ENCODE results near the gene MGAT5.

MGAT5 gene

DNA sequence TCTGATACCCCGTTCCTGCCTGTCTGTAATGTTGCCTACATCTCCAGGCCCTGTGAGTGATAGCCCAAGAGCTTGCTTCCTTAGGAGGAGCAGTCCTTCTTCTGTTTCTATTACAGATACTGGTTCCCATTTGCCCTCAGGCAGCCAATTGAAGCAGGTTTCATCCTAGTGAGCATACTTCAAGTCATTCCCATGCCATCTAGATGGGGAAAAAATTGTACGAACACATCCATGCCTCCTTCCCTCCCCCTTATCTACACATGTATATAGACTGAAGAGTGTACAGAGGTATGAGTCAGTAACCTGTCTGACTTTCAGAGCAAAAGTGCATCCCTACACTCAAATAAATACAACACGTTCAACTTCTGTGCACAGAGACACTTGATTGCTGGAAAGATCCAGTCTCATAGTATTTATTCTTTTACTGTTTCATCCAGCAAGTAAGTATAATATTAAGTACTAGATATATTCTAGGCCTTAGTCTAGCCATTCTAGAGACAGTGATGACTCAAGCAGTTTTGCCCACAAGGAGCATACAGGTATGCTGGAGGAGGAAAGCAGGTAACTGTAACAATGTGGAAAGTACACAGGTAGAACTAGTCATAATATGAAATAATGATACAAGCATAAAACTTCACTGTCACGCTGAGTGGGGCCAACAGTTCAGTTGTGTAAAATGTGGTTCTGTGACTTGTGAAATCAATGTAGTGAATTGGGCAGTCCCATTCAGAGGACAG lies 153.4 kb downstream of the MGAT5 start:
- no peak for DNase-seq

GRCh38 chr2:134408386-134408785 lies 154.5 kb downstream of the MGAT5 start:
- no peak for DNase-seq

GRCh38 chr2:134408791-134409190 lies 154.9 kb downstream of the MGAT5 start:
- no peak for DNase-seq

- DNase-seq: no peak
These were observed 156.1 kb downstream of the MGAT5 start for GRCh38 chr2:134410006-134410405.

DNA sequence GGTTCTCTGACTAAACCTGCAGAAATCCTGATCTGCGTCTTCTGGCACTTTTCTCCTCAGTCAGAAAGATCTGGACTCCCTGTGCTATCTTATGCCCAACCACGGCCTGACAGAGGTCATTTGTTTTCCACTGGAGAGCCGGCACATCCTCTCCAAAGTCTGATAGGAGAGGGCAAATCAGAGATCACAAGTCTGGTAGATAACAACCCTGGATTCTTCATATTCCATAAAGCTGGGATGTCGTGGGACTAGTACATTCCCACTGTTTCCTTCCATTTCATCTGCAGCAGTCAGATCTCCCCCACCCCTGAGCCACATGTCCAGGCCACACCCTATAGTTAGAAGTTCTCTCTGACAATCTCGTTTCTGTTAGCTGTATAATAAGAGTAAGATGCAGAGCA lies 157.0 kb downstream of the MGAT5 start:
- no peak for DNase-seq

- DNase-seq: no peak
These were observed 157.5 kb downstream of the MGAT5 start for GRCh38 chr2:134411279-134411827.

- DNase-seq: peak in 1 of 2 experiments; percentile 72
These were observed 158.2 kb downstream of the MGAT5 start for GRCh38 chr2:134411828-134412638.

DNA sequence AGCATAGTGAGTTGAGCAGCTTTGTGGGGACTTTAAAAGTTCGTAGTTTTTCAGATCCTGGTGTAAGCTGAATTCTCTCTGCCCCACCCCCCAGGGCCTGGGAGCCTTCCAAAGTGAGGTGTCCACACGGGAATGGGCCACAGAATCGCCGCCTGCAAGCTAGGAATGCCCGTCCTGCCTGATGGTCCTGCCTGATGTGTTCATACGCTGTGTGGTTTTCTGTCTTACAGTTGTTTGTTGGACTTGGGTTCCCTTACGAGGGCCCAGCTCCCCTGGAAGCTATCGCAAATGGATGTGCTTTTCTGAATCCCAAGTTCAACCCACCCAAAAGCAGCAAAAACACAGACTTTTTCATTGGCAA lies 158.7 kb downstream of the MGAT5 start:
- no peak for DNase-seq

DNA sequence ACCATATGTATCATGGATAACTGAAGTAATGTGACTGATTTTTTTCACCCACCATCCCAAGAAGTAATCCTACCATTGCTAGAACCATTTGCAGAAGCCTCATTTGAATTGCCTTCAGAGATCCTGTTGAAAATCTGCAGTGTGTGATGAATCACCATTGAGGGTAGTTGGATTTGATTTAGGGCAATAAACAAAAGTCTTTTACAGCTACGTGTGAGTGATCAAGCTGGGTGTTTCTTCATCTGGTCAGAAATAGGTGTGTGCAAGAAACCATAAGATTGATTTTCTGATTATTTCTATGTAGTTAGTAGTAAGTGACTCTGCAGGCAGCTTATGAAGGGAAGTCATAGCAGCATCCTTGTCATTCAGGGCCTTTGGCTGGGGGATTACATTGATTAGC lies 159.6 kb downstream of the MGAT5 start:
- no peak for DNase-seq

DNA sequence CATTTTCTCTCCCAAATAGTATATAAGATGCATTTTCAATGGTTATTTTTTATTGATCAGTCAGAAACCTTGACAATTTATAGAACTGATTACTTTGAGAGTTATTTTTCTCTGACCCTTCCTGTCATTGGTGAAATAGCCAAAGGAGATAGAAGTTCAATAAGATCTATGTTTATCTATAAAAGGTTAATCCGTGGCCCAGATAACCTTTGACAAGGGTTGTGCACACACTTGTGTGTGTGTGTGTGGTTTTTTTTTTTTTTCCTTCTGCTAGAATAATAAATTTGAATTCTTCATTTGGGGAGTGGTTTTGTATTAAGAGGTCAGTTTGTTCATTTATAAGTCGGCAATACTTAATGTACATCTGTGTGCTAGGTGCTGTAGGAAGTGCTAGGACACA lies 160.0 kb downstream of the MGAT5 start:
- no peak for DNase-seq

DNA sequence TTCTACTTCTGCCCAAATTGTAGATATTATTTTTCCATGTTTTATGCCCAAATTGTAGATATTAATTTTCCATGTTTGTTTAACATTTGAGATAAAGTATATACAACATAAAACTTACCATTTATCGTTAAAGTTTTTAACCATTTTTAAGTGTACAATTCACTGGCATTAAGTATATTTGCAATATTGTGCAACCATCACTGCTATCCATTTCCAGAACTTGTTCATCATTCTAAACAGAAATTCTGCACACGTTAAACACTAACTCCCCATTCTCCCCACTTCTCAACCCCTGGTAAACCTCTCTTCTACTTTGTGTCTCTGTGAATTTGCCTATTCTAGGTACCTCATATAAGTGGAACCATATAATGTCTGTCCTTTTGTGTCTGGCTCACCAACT lies 162.1 kb downstream of the MGAT5 start:
- no peak for DNase-seq

- no peak for DNase-seq
These were observed 162.8 kb downstream of the MGAT5 start for GRCh38 chr2:134416637-134417036.

GRCh38 chr2:134417968-134418582 lies 164.2 kb downstream of the MGAT5 start:
- no peak for DNase-seq

GRCh38 chr2:134420259-134420658 lies 166.4 kb downstream of the MGAT5 start:
- DNase-seq: peak; percentile 18 to 57

DNA sequence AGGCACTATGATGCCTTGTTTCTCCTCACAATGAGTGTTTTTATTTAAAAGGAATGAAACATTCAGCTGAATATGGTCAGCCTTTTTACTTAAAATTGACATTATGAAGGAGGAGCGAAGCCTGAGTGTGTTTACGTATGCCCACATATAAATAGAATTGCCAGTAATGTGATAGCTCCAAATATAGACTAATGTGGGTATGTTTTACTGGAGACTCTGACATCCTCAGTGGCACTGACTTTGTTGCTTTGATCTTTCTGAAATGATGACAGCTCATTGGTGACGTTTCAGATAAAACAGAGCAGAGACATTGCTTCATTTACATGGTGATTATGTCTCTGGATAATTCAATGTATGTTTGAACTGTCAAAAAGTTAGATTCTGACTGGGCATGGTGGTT lies 167.0 kb downstream of the MGAT5 start:
- no peak for DNase-seq

DNA sequence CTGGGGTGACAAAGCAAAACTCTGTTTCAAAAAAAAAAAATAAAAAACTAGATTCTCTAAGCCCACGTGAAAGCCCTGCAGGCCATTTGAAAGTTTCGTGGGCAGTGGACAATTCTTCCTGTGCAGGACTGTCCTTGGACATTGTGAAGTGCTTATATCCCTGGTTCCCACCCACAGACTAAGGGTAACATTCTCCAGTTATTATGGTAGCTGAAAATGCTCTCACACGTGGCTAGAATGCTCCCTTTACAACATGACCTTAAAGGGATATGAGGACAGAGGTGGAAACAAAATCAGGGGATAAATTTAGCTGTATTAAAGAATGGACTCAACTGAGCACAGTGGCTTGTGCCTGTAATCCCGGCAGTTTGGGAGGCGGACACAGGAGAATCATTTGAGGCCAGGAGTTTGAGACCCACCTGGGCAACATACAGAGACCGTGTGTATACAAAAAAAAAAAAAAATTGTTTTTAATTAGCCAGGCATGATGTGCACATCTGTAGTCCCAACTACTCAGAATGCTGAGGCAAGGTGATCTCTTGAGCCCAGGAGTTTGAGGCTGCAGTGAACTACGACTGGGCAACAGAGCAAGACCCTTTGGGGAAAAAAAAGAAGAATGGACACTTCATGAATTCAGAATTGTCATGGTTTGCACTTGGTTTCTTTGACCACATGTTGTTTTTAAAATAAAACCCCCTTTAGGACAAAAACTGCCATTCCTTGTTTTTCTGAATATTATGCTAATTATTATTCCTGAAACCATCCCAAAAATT lies 167.9 kb downstream of the MGAT5 start:
- DNase-seq: no peak

GRCh38 chr2:134425724-134426496 lies 172.0 kb downstream of the MGAT5 start:
- no peak for DNase-seq

- no peak for DNase-seq
These were observed 172.8 kb downstream of the MGAT5 start for GRCh38 chr2:134426721-134427120.

DNA sequence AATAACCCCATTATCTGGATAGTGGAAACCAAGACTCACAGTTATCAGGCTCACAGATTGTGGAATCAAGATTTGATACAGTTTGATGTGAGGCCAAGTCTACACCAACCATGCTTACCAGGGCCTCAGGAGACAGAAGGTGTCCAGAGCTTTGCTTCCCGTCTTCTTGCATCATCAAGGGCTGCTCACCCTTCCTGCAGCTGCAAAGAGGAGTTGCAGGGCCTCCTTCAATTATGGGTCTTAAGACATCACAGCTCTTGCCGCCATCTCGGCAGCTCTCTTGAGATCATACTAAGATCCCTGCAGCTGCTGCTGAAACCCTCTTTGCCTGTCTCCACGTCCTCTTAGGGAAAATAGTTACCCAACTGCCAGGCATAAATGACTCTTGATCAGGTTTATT lies 176.0 kb downstream of the MGAT5 start:
- DNase-seq: no peak

DNA sequence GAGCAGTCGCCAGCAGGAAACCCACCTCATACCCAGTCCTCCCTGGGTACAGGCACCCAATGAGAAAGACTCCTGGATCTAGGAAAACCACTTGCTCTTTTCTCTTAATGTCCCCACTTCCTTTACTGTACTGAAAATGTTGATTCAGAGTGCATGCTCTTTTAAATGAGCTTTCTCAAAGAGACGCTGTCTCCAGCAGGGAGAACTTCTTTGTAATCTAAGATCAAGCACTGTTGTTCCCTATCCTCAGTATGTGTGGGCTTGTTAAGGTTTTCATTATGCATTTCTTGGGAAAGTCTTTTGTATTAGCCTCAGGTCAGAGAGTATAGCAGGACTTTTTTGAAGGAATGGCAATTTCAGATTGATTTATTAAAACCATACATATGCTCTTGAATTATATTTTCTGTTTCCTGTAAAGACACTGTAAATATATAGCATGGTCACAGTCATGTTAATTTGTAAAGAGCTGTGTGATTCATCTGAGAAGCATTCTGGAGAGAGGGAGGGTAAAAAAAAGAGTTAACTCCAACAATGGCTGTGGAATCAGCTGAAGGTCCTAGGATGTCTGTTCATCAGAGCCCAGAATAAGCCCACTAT lies 178.1 kb downstream of the MGAT5 start:
- DNase-seq: no peak

- no peak for DNase-seq
These were observed 178.6 kb downstream of the MGAT5 start for GRCh38 chr2:134432435-134432883.

DNA sequence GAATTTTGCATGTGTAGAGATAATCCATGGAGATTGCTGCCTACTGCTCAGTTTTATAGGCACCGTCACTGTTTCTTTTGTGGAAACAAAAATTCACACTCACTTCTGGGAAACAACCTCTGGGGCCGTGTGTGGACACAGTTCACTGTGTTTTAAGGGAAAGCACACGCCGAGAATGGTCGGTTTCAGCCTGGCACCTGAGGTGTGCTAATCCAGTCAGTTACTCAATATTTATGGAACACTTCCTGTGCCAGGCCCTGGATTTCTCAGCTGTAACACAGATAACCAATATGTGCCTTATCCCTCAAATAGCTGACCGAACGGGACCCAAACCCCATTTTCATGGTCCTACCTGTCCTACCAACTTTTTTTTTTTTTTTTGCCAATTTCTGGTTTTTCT lies 179.6 kb downstream of the MGAT5 start:
- no peak for DNase-seq
